ENCODE results near the gene EPS15. TPM values are rescaled to one million over a fixed set of nuclear protein-coding genes. Genes with fewer than 3 reads are reported as not detected.
A peak's percentile ranks its signal among the peaks of the same experiment; 100 is the strongest.
"Not testable (repeated sequence)": the region's sequence is repeated elsewhere in the genome, so short reads cannot be mapped to it uniquely, and the experiment has no call there.

Gene EPS15
- total RNA-seq, 1 experiment from 2014 or later = 31.7 TPM

- H3K4me3 ChIP-seq = no peak overlapping the region
- peaks cover 9% of the 10 kb centered on the region; the same call in 1 of the 2 replicates for H3K36me3 ChIP-seq
- H3K4me1 ChIP-seq (replicated peaks) = peaks cover 41% of the 10 kb centered on the region
- DNase-seq (ENCODE audit: low read depth in 1 of 2, low spot score in 2 of 2) = peak in 1 of 2 experiments; percentile 14
- H3K27me3 ChIP-seq (replicated peaks) = no peaks in the 10 kb centered on the region
- H3K9me3 ChIP-seq (replicated peaks) = no peaks in the 10 kb centered on the region
- no peak overlapping the region for H3K27ac ChIP-seq
Measured at GRCh38 chr1:51516649-51517158, 2.4 kb downstream of the EPS15 start.

- Histone ChIP-seq H3K4me3 (no peak overlapping the region), H3K27ac (no peak overlapping the region), H3K27me3 (replicated peaks) (no peaks in the 10 kb centered on the region), H3K9me3 (replicated peaks) (no peaks in the 10 kb centered on the region), H3K36me3 (peaks cover 9% of the 10 kb centered on the region; the same call in 1 of the 2 replicates), H3K4me1 (replicated peaks) (peaks cover 41% of the 10 kb centered on the region)
- DNase-seq (ENCODE audit: low read depth in 1 of 2, low spot score in 2 of 2) = no peak
Measured at GRCh38 chr1:51515982-51516648, 3.0 kb downstream of the EPS15 start.

GRCh38 chr1:51515312-51515960 lies 3.6 kb downstream of the EPS15 start:
- Histone ChIP-seq H3K27me3 (replicated peaks) (no peaks in the 10 kb centered on the region), H3K4me3 (no peak overlapping the region), H3K9me3 (replicated peaks) (no peaks in the 10 kb centered on the region), H3K27ac (no peak overlapping the region), H3K4me1 (replicated peaks) (peaks cover 35% of the 10 kb centered on the region), H3K36me3 (peaks cover 9% of the 10 kb centered on the region; the same call in 1 of the 2 replicates)
- no peak for DNase-seq (ENCODE audit: low read depth in 1 of 2, low spot score in 2 of 2)

GRCh38 chr1:51514733-51515132 lies 4.3 kb downstream of the EPS15 start:
- Histone ChIP-seq H3K4me3 (no peak overlapping the region), H3K9me3 (replicated peaks) (no peaks in the 10 kb centered on the region)

GRCh38 chr1:51512606-51513005 lies 6.5 kb downstream of the EPS15 start:
- Histone ChIP-seq H3K4me3 (no peak overlapping the region), H3K27ac (no peak overlapping the region), H3K9me3 (replicated peaks) (no peaks in the 10 kb centered on the region), H3K36me3 (no peaks in the 10 kb centered on the region; the same call in 1 of the 2 replicates), H3K4me1 (replicated peaks) (peaks cover 19% of the 10 kb centered on the region), H3K27me3 (replicated peaks) (no peaks in the 10 kb centered on the region)
- no peak for DNase-seq (ENCODE audit: low read depth in 1 of 2, low spot score in 2 of 2)

More at GRCh38 chr1:51514733-51515132, 4.3 kb downstream of the EPS15 start:
- peaks cover 9% of the 10 kb centered on the region; the same call in 1 of the 2 replicates for H3K36me3 ChIP-seq
- no peaks in the 10 kb centered on the region for H3K27me3 ChIP-seq (replicated peaks)
- DNase-seq (ENCODE audit: low read depth in 1 of 2, low spot score in 2 of 2) = no peak
- H3K4me1 ChIP-seq (replicated peaks) = peaks cover 28% of the 10 kb centered on the region
- no peak overlapping the region for H3K27ac ChIP-seq

GRCh38 chr1:51512120-51512519 lies 6.9 kb downstream of the EPS15 start:
- H3K36me3 ChIP-seq = no peaks in the 10 kb centered on the region; the same call in 1 of the 2 replicates
- no peak for DNase-seq (ENCODE audit: low read depth in 1 of 2, low spot score in 2 of 2)
- no peaks in the 10 kb centered on the region for H3K27me3 ChIP-seq (replicated peaks)
- H3K4me1 ChIP-seq (replicated peaks) = peaks cover 15% of the 10 kb centered on the region
- H3K27ac ChIP-seq = no peak overlapping the region
- no peak overlapping the region for H3K4me3 ChIP-seq
- no peaks in the 10 kb centered on the region for H3K9me3 ChIP-seq (replicated peaks)

GRCh38 chr1:51509773-51510172 lies 9.3 kb downstream of the EPS15 start:
- Histone ChIP-seq H3K4me1 (replicated peaks) (peaks cover 4% of the 10 kb centered on the region; the same call in 1 of the 2 replicates), H3K36me3 (no peaks in the 10 kb centered on the region), H3K4me3 (no peak overlapping the region), H3K27me3 (replicated peaks) (no peaks in the 10 kb centered on the region), H3K27ac (no peak overlapping the region), H3K9me3 (replicated peaks) (no peaks in the 10 kb centered on the region)
- DNase-seq (ENCODE audit: low read depth in 1 of 2, low spot score in 2 of 2) = no peak

- Histone ChIP-seq H3K27me3 (replicated peaks) (no peaks in the 10 kb centered on the region), H3K4me3 (no peak overlapping the region), H3K9me3 (replicated peaks) (no peaks in the 10 kb centered on the region), H3K27ac (no peak overlapping the region), H3K36me3 (no peaks in the 10 kb centered on the region), H3K4me1 (replicated peaks) (no peaks in the 10 kb centered on the region)
- DNase-seq (ENCODE audit: low read depth in 1 of 2, low spot score in 2 of 2) = no peak
Measured at GRCh38 chr1:51506537-51506936, 12.5 kb downstream of the EPS15 start.

- DNase-seq (ENCODE audit: low read depth in 1 of 2, low spot score in 2 of 2) = no peak
- H3K27me3 ChIP-seq (replicated peaks) = no peaks in the 10 kb centered on the region
- no peaks in the 10 kb centered on the region for H3K4me1 ChIP-seq (replicated peaks)
- H3K36me3 ChIP-seq = no peaks in the 10 kb centered on the region
- no peak overlapping the region for H3K27ac ChIP-seq
- no peaks in the 10 kb centered on the region for H3K9me3 ChIP-seq (replicated peaks)
- H3K4me3 ChIP-seq = no peak overlapping the region
Measured at GRCh38 chr1:51504806-51505525, 14.1 kb downstream of the EPS15 start.

GRCh38 chr1:51501218-51501630 lies 17.8 kb downstream of the EPS15 start:
- H3K36me3 ChIP-seq; H3K9me3 ChIP-seq (replicated peaks); H3K27me3 ChIP-seq (replicated peaks); H3K27ac ChIP-seq; H3K4me1 ChIP-seq (replicated peaks); DNase-seq (ENCODE audit: low read depth in 1 of 2, low spot score in 2 of 2); H3K4me3 ChIP-seq: not testable (repeated sequence)

GRCh38 chr1:51499694-51500093 lies 19.4 kb downstream of the EPS15 start:
- Histone ChIP-seq H3K27ac (no peak overlapping the region), H3K4me3 (no peak overlapping the region), H3K9me3 (replicated peaks) (no peaks in the 10 kb centered on the region), H3K36me3 (peaks cover 3% of the 10 kb centered on the region; the same call in 1 of the 2 replicates), H3K4me1 (replicated peaks) (no peaks in the 10 kb centered on the region), H3K27me3 (replicated peaks) (no peaks in the 10 kb centered on the region)
- DNase-seq (ENCODE audit: low read depth in 1 of 2, low spot score in 2 of 2) = no peak

- Histone ChIP-seq H3K27me3 (replicated peaks) (no peaks in the 10 kb centered on the region), H3K4me3 (no peak overlapping the region), H3K27ac (no peak overlapping the region), H3K4me1 (replicated peaks) (no peaks in the 10 kb centered on the region), H3K36me3 (peaks cover 3% of the 10 kb centered on the region; the same call in 1 of the 2 replicates), H3K9me3 (replicated peaks) (no peaks in the 10 kb centered on the region)
- DNase-seq (ENCODE audit: low read depth in 1 of 2, low spot score in 2 of 2) = no peak
Measured at GRCh38 chr1:51498924-51499323, 20.1 kb downstream of the EPS15 start.

- Histone ChIP-seq H3K4me3 (no peak overlapping the region), H3K27me3 (replicated peaks) (no peaks in the 10 kb centered on the region), H3K27ac (no peak overlapping the region), H3K9me3 (replicated peaks) (no peaks in the 10 kb centered on the region), H3K4me1 (replicated peaks) (no peaks in the 10 kb centered on the region), H3K36me3 (peaks cover 3% of the 10 kb centered on the region; the same call in 1 of the 2 replicates)
- no peak for DNase-seq (ENCODE audit: low read depth in 1 of 2, low spot score in 2 of 2)
Measured at GRCh38 chr1:51497340-51497739, 21.7 kb downstream of the EPS15 start.

Measured in SJSA1 (cell line).